DOHH2 (cell line): ENCODE data around the gene UBL4A.

Source experiments
- H3F3A ChIP-seq: fragments of 200-600 bp; sonication (generic), shearing (Covaris generic); 2 replicates; pipeline ENCODE4 v1.6.0; 2016; ENCODE audit warnings: antibody characterized with exemption, mild to moderate bottlenecking; ENCODE audit not compliant: control insufficient read depth, insufficient read depth
- H3K27ac ChIP-seq: fragments of 200-600 bp; sonication (generic); 2 replicates; pipeline ENCODE4 v1.5.1; 2014; ENCODE audit warnings: low read depth, mild to moderate bottlenecking, low read length, moderate library complexity
- H3K27me3 ChIP-seq: fragments of 200-600 bp; sonication (generic); 2 replicates; pipeline ENCODE4 v1.6.1; 2014; ENCODE audit warnings: mild to moderate bottlenecking, low read length, mixed read lengths; ENCODE audit not compliant: control insufficient read depth
- H3K36me3 ChIP-seq: fragments of 200-600 bp; sonication (generic); 2 replicates; pipeline ENCODE4 v1.6.1; 2014; ENCODE audit warnings: mild to moderate bottlenecking, low read length, moderate library complexity, mixed read lengths; ENCODE audit not compliant: control insufficient read depth
- H3K4me1 ChIP-seq: fragments of 200-600 bp; sonication (generic); 2 replicates; pipeline ENCODE4 v1.6.1; 2014; ENCODE audit warnings: mild to moderate bottlenecking, low read length, mixed read lengths; ENCODE audit not compliant: control insufficient read depth
- H3K4me2 ChIP-seq: fragments of 200-600 bp; sonication (generic); 2 replicates; pipeline ENCODE4 v1.6.0; 2014; ENCODE audit warnings: mild to moderate bottlenecking, low read length, moderate library complexity
- H3K4me3 ChIP-seq: fragments of 200-600 bp; sonication (generic); 2 replicates; pipeline ENCODE4 v1.5.1; 2014; ENCODE audit warnings: mild to moderate bottlenecking, low read length, mixed read lengths
- H3K79me2 ChIP-seq: fragments of 200-600 bp; sonication (generic); 2 replicates; pipeline ENCODE4 v1.6.1; 2014; ENCODE audit warnings: mild to moderate bottlenecking, low read length, mixed read lengths; ENCODE audit not compliant: control insufficient read depth
- H3K9me2 ChIP-seq: fragments of 200-600 bp; sonication (generic); replicated peaks from 2 replicates; pipeline ENCODE4 v1.6.1; 2014; ENCODE audit warnings: mild to moderate bottlenecking, low read length, mixed read lengths; ENCODE audit not compliant: control insufficient read depth
- H3K9me3 ChIP-seq: fragments of 200-600 bp; sonication (generic); 2 replicates; pipeline ENCODE4 v1.6.1; 2014; ENCODE audit warnings: antibody characterized with exemption, low read length, mixed read lengths; ENCODE audit not compliant: control insufficient read depth, insufficient read depth
- H4K20me1 ChIP-seq: fragments of 200-600 bp; sonication (generic); 2 replicates; pipeline ENCODE4 v1.6.0; 2014; ENCODE audit warnings: low read depth, mild to moderate bottlenecking, antibody characterized with exemption, low read length, moderate library complexity; ENCODE audit not compliant: control insufficient read depth, insufficient read depth
- EZH2phosphoT487 ChIP-seq: fragments of 200-600 bp; sonication (generic); IDR thresholded peaks from 2 replicates; pipeline ENCODE4 v1.6.1; 2017; ENCODE audit warnings: borderline replicate concordance, mild to moderate bottlenecking, antibody characterized with exemption, low read length, moderate library complexity, mixed read lengths
- TF ChIP-seq, protein P1 (sequence below): fragments of 200-600 bp; sonication (generic); IDR thresholded peaks from one replicate; pipeline ENCODE4 v1.5.1; 2014; ENCODE audit warnings: antibody characterized with exemption, mild to moderate bottlenecking, low read depth, low read length; ENCODE audit not compliant: poor library complexity, severe bottlenecking

Gene UBL4A

DNA sequence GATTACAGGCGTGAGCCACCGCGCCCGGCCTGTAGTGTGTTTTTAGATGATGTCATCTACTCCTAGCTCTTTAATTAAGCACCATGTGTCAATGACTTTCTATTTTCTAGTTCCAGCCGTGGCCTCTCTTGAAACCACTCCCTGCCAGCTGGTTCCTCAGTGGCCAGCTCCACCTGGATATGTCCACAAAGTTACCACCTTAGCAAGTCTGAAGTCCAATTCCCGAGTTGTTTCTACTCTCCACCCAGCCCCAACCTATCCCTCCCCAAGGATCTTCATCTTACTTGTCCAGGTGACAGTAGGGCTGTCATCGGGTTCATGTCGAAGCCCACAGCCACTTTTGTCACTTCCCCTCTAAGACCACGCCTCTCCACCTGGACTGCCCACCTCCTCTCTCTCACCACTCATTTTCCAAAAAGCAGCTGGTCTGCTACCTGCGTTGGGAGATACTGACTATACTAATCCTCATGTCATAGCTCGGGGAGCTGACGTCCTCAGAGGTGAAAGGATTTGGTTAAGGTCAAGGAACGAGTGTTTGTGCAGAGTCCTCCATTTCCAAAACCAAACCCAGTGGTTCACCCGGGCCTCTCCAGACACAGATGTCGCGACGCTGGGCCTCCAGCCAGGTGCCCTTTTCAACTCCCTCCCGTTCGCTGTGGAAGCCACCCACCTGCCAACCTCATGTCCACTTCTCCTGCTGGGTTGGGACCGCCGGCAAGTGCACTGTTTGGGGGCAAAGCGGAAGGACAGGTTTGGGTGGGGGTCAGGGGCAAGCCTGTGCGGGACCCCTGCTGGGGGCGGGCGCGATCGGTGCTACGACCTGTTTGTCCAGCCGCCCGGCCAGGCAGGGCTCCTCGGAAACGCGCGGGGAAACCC, 28.9 kb upstream of the UBL4A start:
- TF ChIP-seq EZH2phosphoT487, result no peak
- TF ChIP-seq, protein P1, sequence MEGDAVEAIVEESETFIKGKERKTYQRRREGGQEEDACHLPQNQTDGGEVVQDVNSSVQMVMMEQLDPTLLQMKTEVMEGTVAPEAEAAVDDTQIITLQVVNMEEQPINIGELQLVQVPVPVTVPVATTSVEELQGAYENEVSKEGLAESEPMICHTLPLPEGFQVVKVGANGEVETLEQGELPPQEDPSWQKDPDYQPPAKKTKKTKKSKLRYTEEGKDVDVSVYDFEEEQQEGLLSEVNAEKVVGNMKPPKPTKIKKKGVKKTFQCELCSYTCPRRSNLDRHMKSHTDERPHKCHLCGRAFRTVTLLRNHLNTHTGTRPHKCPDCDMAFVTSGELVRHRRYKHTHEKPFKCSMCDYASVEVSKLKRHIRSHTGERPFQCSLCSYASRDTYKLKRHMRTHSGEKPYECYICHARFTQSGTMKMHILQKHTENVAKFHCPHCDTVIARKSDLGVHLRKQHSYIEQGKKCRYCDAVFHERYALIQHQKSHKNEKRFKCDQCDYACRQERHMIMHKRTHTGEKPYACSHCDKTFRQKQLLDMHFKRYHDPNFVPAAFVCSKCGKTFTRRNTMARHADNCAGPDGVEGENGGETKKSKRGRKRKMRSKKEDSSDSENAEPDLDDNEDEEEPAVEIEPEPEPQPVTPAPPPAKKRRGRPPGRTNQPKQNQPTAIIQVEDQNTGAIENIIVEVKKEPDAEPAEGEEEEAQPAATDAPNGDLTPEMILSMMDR, result no peak

DNA sequence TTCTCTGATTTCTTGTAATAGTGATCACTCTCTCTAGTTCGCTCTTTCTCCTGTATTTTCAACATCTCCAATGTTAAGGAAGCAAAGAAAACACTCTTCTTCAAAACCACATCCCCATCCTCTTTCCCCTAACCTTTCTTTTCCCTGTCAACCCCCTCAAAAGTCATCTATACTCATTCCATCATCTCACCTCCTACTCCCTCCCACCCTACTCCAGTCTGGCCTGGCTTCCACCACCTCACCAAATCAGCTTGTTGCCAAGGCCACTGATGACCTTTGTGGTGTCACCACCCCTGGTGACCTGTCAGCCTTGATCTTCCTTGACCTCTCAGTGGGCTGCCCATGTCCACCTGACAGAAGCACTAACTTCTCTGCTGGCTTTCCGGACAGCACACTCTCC, 27.3 kb upstream of the UBL4A start:
- H3F3A ChIP-seq, result no peaks in the 10 kb centered on the region
- no peaks in the 10 kb centered on the region for H4K20me1 ChIP-seq
- H3K36me3 ChIP-seq, result peaks cover 15% of the 10 kb centered on the region; the same call in 1 of the 2 replicates
- TF ChIP-seq, protein P1, result no peak
- TF ChIP-seq EZH2phosphoT487, result no peak
- no peaks in the 10 kb centered on the region for H3K27me3 ChIP-seq
- H3K9me2 ChIP-seq, result no peaks in the 10 kb centered on the region
- no peak overlapping the region for H3K4me2 ChIP-seq
- no peak overlapping the region for H3K4me3 ChIP-seq
- H3K9me3 ChIP-seq, result no peaks in the 10 kb centered on the region
- H3K79me2 ChIP-seq, result peaks cover 16% of the 10 kb centered on the region
- H3K4me1 ChIP-seq, result peaks cover 17% of the 10 kb centered on the region
- no peak overlapping the region for H3K27ac ChIP-seq

More for the DNA sequence above, 28.9 kb upstream of the UBL4A start:
- Histone ChIP-seq H3K27me3 (no peaks in the 10 kb centered on the region), H3K9me3 (no peaks in the 10 kb centered on the region), H3K27ac (peak overlapping the region; percentile 35), H3K4me3 (peak overlapping the region; percentile 84), H4K20me1 (no peaks in the 10 kb centered on the region), H3K4me2 (peak overlapping the region; percentile 89), H3K36me3 (peaks cover 7% of the 10 kb centered on the region; the same call in 1 of the 2 replicates), H3K79me2 (peaks cover 16% of the 10 kb centered on the region), H3K9me2 (no peaks in the 10 kb centered on the region), H3F3A (no peaks in the 10 kb centered on the region), H3K4me1 (peaks cover 17% of the 10 kb centered on the region)

DNA sequence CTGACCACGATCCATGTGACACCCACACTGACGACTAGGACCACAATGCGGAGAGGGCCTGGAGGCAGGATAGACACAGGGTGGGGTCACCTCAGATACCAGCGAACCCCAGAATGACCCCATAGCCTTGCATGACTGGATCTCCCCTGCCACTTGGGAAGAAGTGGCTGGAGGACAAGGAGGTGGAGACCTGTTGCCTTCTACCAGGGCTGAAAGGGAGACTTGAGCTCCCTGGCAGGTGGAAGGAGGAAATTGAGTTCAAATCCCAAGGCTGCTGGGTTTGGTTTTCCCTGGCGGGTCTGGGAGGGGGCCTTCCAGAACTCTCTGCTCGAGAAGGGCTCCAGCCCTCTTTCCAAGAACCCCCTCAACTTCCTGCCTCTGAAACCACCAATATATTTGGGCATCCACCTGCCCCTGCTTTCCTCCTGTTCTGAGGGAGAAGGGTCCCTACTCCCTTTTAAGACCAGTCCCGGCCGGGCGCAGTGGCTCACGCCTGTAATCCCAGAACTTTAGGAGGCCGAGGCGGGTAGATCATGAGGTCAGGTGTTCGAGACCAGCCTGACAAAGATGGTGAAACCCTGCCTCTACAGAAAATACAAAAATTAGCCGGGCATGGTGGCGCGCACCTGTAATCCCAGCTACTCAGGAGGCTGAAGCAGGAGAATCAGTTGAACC, 26.6 kb upstream of the UBL4A start:
- TF ChIP-seq EZH2phosphoT487, result no peak
- TF ChIP-seq, protein P1, result no peak
- no peaks in the 10 kb centered on the region for H3K9me3 ChIP-seq
- no peaks in the 10 kb centered on the region for H3K27me3 ChIP-seq

More for the DNA sequence above, 26.6 kb upstream of the UBL4A start:
- no peaks in the 10 kb centered on the region for H4K20me1 ChIP-seq
- peaks cover 15% of the 10 kb centered on the region; the same call in 1 of the 2 replicates for H3K36me3 ChIP-seq
- H3K9me2 ChIP-seq, result no peaks in the 10 kb centered on the region
- H3K4me1 ChIP-seq, result peaks cover 17% of the 10 kb centered on the region
- H3K79me2 ChIP-seq, result peaks cover 16% of the 10 kb centered on the region
- H3K27ac ChIP-seq, result no peak overlapping the region
- H3K4me3 ChIP-seq, result no peak overlapping the region
- H3K4me2 ChIP-seq, result no peak overlapping the region
- H3F3A ChIP-seq, result no peaks in the 10 kb centered on the region
